B cell (primary cell): ENCODE data around the gene LURAP1L.

ENCODE experiments used
- CTCF ChIP-seq: fragments of 200-600 bp; IDR thresholded peaks from one replicate; pipeline ENCODE4 v1.8.0; 2022; ENCODE audit warnings: antibody characterized with exemption, mild to moderate bottlenecking
- EZH2 ChIP-seq: IDR thresholded peaks from 2 replicates; pipeline ENCODE4 v1.6.1; 2012; ENCODE audit warnings: borderline replicate concordance, low read depth, mild to moderate bottlenecking, moderate library complexity, low read length; ENCODE audit not compliant: insufficient read depth, poor library complexity, severe bottlenecking

- no peak for TF ChIP-seq CTCF
- no peak for TF ChIP-seq EZH2
These were observed 39.4 kb downstream of the LURAP1L start for GRCh38 chr9:12813960-12814876.
